DOHH2 (cell line): ENCODE results near the gene SLC44A3.

ENCODE experiments used
- H3F3A ChIP-seq: fragments of 200-600 bp; sonication (generic), shearing (Covaris generic); 2 replicates; pipeline ENCODE4 v1.6.0; 2016; ENCODE audit warnings: antibody characterized with exemption, mild to moderate bottlenecking; ENCODE audit not compliant: control insufficient read depth, insufficient read depth
- H3K27ac ChIP-seq: fragments of 200-600 bp; sonication (generic); 2 replicates; pipeline ENCODE4 v1.5.1; 2014; ENCODE audit warnings: low read depth, mild to moderate bottlenecking, low read length, moderate library complexity
- H3K27me3 ChIP-seq: fragments of 200-600 bp; sonication (generic); 2 replicates; pipeline ENCODE4 v1.6.1; 2014; ENCODE audit warnings: mild to moderate bottlenecking, low read length, mixed read lengths; ENCODE audit not compliant: control insufficient read depth
- H3K36me3 ChIP-seq: fragments of 200-600 bp; sonication (generic); 2 replicates; pipeline ENCODE4 v1.6.1; 2014; ENCODE audit warnings: mild to moderate bottlenecking, low read length, moderate library complexity, mixed read lengths; ENCODE audit not compliant: control insufficient read depth
- H3K4me1 ChIP-seq: fragments of 200-600 bp; sonication (generic); 2 replicates; pipeline ENCODE4 v1.6.1; 2014; ENCODE audit warnings: mild to moderate bottlenecking, low read length, mixed read lengths; ENCODE audit not compliant: control insufficient read depth
- H3K4me2 ChIP-seq: fragments of 200-600 bp; sonication (generic); 2 replicates; pipeline ENCODE4 v1.6.0; 2014; ENCODE audit warnings: mild to moderate bottlenecking, low read length, moderate library complexity
- H3K4me3 ChIP-seq: fragments of 200-600 bp; sonication (generic); 2 replicates; pipeline ENCODE4 v1.5.1; 2014; ENCODE audit warnings: mild to moderate bottlenecking, low read length, mixed read lengths
- H3K79me2 ChIP-seq: fragments of 200-600 bp; sonication (generic); 2 replicates; pipeline ENCODE4 v1.6.1; 2014; ENCODE audit warnings: mild to moderate bottlenecking, low read length, mixed read lengths; ENCODE audit not compliant: control insufficient read depth
- H3K9me2 ChIP-seq: fragments of 200-600 bp; sonication (generic); replicated peaks from 2 replicates; pipeline ENCODE4 v1.6.1; 2014; ENCODE audit warnings: mild to moderate bottlenecking, low read length, mixed read lengths; ENCODE audit not compliant: control insufficient read depth
- H3K9me3 ChIP-seq: fragments of 200-600 bp; sonication (generic); 2 replicates; pipeline ENCODE4 v1.6.1; 2014; ENCODE audit warnings: antibody characterized with exemption, low read length, mixed read lengths; ENCODE audit not compliant: control insufficient read depth, insufficient read depth
- H4K20me1 ChIP-seq: fragments of 200-600 bp; sonication (generic); 2 replicates; pipeline ENCODE4 v1.6.0; 2014; ENCODE audit warnings: low read depth, mild to moderate bottlenecking, antibody characterized with exemption, low read length, moderate library complexity; ENCODE audit not compliant: control insufficient read depth, insufficient read depth
- EZH2phosphoT487 ChIP-seq: fragments of 200-600 bp; sonication (generic); IDR thresholded peaks from 2 replicates; pipeline ENCODE4 v1.6.1; 2017; ENCODE audit warnings: borderline replicate concordance, mild to moderate bottlenecking, antibody characterized with exemption, low read length, moderate library complexity, mixed read lengths
- TF ChIP-seq, protein P1 (sequence below): fragments of 200-600 bp; sonication (generic); IDR thresholded peaks from one replicate; pipeline ENCODE4 v1.5.1; 2014; ENCODE audit warnings: antibody characterized with exemption, mild to moderate bottlenecking, low read depth, low read length; ENCODE audit not compliant: poor library complexity, severe bottlenecking

The SLC44A3 gene

DNA sequence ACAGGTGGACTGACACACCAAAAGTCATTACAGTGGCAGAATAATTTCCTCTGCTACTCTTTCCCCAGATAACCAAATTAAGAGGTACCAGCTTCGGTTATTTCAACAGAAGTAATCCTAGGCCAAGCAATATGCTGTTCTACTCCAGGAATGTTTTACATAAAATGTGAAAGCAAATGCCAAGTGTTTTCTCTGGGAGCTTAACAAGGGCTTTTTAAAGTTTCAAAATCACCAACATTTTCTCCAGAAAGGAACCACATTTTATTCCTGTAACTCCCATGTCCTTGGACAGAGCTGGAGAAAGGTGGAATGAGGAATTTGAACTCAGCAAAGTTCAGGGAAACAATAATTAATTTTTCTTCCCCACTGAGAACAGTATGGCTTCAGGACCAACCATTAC, 79.6 kb downstream of the SLC44A3 start:
- Histone ChIP-seq H3K9me3 (no peaks in the 10 kb centered on the region), H3F3A (no peaks in the 10 kb centered on the region), H3K36me3 (no peaks in the 10 kb centered on the region), H3K4me3 (no peak overlapping the region), H3K79me2 (no peaks in the 10 kb centered on the region), H4K20me1 (no peaks in the 10 kb centered on the region), H3K4me1 (no peaks in the 10 kb centered on the region), H3K4me2 (no peak overlapping the region), H3K27me3 (peaks cover 6% of the 10 kb centered on the region), H3K9me2 (no peaks in the 10 kb centered on the region), H3K27ac (no peak overlapping the region)
- TF ChIP-seq, protein P1, sequence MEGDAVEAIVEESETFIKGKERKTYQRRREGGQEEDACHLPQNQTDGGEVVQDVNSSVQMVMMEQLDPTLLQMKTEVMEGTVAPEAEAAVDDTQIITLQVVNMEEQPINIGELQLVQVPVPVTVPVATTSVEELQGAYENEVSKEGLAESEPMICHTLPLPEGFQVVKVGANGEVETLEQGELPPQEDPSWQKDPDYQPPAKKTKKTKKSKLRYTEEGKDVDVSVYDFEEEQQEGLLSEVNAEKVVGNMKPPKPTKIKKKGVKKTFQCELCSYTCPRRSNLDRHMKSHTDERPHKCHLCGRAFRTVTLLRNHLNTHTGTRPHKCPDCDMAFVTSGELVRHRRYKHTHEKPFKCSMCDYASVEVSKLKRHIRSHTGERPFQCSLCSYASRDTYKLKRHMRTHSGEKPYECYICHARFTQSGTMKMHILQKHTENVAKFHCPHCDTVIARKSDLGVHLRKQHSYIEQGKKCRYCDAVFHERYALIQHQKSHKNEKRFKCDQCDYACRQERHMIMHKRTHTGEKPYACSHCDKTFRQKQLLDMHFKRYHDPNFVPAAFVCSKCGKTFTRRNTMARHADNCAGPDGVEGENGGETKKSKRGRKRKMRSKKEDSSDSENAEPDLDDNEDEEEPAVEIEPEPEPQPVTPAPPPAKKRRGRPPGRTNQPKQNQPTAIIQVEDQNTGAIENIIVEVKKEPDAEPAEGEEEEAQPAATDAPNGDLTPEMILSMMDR, result no peak
- TF ChIP-seq EZH2phosphoT487, result no peak

DNA sequence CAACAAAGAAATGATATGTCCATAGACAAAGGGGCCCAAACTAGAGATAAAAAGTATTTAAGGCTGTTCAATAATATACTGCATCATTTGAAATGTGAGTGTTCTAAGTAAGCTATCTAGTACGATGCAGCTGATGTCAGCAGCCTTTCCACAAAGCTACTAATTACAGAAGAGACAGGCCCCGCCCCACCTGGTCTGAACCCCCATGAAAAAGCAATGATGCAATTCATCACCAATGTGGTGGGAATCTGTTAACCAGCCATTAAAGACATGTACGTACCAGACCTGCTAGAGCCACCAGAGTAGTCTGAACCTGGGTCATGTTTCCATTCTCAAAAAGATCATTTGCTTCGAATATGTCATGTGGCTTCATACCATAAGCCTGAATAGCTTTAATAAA, 81.7 kb downstream of the SLC44A3 start:
- TF ChIP-seq EZH2phosphoT487, result no peak
- TF ChIP-seq, protein P1, result no peak
- Histone ChIP-seq H4K20me1 (no peaks in the 10 kb centered on the region), H3K4me1 (no peaks in the 10 kb centered on the region), H3K79me2 (no peaks in the 10 kb centered on the region), H3K4me2 (no peak overlapping the region), H3K9me3 (no peaks in the 10 kb centered on the region), H3K27me3 (peaks cover 6% of the 10 kb centered on the region), H3K27ac (no peak overlapping the region), H3K9me2 (no peaks in the 10 kb centered on the region), H3K4me3 (no peak overlapping the region), H3F3A (no peaks in the 10 kb centered on the region), H3K36me3 (no peaks in the 10 kb centered on the region)

DNA sequence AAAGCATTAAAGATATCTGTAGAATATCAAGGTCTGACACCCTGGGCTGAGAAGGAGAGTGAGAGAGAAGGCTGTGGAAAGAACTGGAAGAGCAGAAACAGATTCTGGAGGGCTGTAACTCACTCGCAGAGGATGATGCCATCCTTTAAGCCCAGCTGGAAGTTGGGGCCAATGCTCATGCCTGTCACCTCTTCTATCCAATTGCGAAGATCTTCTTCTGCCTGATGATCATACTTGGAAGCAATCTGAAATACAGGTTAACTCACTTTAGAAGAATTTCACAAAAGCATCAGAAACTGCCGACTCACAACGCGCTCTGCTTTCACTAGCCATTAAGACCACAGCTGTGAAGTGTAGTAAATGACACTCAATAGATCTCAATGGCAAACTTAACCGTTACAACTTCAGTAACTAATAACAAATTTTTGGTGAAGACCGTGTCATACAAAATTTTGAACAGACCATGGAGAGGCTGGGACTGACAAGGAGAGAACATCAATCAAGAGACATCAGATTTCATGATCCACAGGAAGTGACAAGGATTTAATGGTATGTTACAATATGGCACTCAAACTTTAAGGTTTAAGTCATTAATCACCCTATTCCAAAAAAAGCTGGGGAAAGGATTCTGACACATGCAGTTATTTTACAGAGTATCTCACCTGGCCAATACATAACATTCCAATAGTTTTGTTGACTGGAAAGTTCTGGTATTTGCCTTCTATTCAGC, 83.3 kb downstream of the SLC44A3 start:
- no peak overlapping the region for H3K4me3 ChIP-seq
- peaks cover 6% of the 10 kb centered on the region for H3K27me3 ChIP-seq
- no peaks in the 10 kb centered on the region for H3K9me2 ChIP-seq
- no peaks in the 10 kb centered on the region for H3K36me3 ChIP-seq
- no peak for TF ChIP-seq EZH2phosphoT487
- TF ChIP-seq, protein P1, result no peak
- no peaks in the 10 kb centered on the region for H3F3A ChIP-seq
- no peaks in the 10 kb centered on the region for H3K4me1 ChIP-seq
- H3K9me3 ChIP-seq, result no peaks in the 10 kb centered on the region
- no peaks in the 10 kb centered on the region for H4K20me1 ChIP-seq
- H3K4me2 ChIP-seq, result no peak overlapping the region
- H3K27ac ChIP-seq, result no peak overlapping the region
- no peaks in the 10 kb centered on the region for H3K79me2 ChIP-seq
